Activated naive CD4-positive, alpha-beta T cell treated with anti-CD3 and anti-CD28 coated beads, Interleukin-2, amount 50 U/mL, for 16 hours (primary cell): Measurements from ENCODE around the gene SLC11A2.
"Not testable (repeated sequence)": the region's sequence is repeated elsewhere in the genome, so short reads cannot be mapped to it uniquely, and the experiment has no call there.

Source experiments
- DNase-seq: peaks from one replicate; pipeline ENCODE4 v3.0.0-alpha.2; 2020

SLC11A2 gene

DNA sequence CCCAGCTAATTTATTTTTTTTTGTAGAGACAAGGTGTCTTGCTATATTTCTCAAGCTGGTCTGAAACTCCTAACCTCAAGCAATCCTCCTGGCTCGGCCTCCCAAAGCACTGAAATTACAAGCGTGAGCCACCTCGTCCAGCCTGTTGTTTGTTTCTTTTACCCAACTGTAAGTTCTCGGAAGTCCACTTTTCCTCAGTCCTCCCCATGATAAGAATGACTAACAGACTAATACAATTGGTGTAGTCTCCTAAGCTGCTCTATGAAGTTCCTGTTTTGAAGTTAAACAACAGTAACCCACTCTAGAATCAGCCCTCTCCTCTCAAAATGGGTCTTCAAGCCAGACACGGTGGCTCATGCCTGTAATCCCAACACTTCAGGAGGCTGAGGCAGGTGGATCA is 37.3 kb downstream of the SLC11A2 start:
- no peak for DNase-seq

DNA sequence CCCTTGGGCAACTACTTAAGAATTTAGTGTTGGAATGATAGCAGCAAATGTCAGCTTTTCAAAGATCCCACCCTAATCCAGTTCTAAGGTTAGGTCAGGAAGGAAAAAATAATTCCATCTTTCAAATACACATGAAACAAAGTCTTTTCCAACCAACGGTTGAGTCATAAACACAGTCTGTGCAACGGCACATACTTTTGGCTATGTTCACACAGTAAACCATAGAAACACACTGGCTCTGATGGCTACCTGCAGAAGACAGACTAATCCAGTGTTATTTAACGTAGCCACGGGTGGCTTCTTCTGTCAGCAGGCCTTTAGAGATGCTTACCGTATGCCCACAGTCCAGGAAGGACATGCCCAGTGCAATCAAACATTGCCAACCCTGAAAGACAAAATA is 38.1 kb downstream of the SLC11A2 start:
- no peak for DNase-seq

DNA sequence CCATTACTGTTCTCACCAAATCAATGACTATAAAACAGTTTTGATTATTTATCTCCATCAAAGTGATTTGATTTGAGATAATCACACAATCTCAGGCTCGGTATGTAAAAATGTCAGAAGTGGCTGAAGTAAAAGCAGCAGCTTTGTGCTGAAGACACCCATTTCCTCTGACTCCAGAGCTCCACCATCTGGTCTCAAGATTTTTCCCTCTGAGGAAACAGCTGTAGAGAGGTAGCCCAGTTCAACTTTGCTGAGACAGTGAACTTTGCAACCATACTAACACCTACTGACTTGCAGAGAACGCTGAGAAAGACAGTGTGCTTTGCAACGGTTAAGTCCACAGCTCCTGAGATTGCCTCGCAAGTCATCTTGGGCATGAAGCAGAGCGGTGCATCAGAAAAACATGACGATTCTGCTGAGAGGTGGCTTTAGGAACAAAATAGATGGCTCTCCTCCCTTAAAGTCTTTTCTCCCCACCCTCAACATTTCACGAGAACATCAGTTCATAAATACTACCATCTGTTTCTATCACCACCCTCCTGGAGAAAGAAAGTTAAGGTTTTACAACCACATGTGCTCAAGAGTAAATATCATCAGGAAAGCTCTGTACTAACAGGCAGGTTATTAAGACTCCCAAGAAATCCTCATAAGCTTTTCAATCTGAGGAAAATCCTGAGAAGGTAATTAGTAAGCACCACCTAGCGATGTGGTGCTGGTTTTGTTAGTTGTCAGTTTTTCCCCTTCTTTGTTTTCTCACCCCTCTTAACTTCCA is 39.0 kb downstream of the SLC11A2 start:
- no peak for DNase-seq

DNA sequence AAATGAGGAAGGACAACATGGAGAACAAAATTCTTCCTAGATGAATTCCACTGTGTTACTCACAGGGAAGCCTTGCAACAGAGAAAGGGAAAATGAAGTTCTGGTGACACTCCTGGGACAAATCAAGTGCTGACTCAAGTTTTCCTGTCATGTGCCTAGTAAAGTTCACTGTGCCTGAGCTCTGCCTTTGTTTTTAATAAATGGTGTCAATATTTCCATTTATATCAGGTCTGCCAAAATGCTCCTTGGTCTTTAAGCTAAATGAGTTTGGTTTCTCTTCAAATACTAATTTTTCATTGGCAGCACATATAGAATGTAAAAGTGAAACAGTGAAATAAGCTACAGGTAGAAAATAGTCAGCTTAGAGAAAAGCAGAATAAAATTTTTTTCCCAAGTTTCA is 40.9 kb downstream of the SLC11A2 start:
- no peak for DNase-seq

DNA sequence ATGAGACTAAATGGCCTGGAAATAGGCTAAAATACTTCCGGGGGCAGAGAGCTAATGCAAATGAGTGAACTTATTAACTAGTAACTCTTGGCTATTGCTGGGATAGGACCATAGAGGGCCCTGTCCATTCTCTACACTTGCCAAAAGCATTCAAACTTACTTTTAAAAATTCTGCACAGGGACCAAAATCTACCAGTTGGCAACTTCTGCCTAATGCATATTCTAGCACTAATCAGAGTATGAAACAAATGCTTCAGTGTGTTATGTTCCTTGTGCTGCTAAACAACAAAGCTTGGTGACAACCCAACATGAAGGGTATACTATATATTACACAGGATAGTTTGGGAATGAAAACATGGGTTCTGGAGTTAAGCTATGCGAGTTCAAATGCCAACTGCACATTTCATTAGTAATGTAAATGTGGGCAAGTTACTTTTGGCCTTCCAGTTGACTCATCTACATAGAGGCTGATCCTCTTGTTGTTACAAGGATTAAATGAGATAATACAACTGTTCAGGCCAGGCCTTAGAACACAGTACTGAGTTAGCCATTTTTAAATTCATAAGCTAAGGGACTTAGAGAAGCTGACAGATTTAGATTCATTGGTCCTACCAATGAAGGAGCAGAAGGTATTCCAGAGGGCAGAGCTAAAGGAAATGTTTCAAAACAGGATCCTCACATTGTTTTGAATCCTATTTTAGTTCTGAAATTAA is 41.4 kb downstream of the SLC11A2 start:
- DNase-seq: no peak

DNA sequence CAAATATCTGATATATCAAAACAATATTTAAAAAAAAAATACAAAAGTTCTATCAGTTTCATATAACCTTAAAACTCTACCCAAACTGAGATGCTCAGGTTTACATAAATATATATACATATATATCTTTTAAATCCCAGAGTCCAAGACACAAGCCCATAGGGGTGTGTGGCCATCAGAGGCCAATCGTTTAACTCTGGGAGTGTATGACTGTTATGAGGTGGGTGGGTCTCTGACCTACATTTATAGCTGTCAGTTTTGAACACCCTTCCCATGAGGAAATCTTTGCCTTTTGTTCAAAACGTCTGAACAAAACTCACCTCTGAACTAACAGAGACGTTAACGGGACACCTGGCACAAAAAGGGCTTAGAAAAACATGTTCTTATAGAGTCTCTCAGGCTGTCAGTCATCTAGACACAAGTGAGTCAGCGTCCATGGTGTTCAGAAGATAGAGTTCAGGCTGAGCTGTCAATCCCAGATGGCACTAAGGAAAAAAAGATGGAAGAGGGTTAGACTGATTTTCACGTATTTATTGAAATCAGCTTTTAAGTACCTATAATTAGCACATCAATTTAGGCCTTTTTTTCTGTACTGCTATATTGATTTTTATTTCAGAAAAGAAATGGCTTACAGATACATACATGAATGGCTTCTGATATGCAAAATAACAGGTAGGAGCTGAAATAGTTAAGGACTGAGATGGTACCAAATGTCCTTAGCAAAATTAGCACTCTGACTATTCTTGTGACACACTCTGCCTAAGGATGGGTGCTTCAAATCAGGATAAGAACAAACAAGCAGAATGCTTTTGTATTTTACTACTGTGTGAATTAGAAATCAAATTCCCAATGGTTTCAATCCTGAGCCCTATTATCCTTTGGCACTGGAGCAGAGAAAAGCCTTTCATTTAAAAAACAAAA is 44.6 kb downstream of the SLC11A2 start:
- no peak for DNase-seq

DNA sequence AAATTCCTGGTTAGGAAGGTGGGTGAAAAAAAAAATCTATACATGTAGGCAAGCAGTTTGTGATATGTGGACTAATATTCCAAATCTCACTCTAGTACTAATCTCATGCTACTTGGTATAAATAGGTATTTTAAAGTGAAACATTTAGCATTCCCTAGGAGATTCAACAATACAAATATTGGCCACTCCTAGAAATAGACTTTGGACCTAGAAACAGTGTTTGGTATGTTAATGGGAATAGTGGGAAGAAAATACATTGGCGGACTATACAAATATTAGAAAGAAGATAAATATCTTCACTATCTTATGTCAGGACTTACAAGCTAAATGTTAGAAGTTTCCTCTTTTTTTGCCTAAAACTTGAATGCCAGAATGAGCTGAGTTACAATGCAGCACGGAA is 45.6 kb downstream of the SLC11A2 start:
- DNase-seq: no peak

DNA sequence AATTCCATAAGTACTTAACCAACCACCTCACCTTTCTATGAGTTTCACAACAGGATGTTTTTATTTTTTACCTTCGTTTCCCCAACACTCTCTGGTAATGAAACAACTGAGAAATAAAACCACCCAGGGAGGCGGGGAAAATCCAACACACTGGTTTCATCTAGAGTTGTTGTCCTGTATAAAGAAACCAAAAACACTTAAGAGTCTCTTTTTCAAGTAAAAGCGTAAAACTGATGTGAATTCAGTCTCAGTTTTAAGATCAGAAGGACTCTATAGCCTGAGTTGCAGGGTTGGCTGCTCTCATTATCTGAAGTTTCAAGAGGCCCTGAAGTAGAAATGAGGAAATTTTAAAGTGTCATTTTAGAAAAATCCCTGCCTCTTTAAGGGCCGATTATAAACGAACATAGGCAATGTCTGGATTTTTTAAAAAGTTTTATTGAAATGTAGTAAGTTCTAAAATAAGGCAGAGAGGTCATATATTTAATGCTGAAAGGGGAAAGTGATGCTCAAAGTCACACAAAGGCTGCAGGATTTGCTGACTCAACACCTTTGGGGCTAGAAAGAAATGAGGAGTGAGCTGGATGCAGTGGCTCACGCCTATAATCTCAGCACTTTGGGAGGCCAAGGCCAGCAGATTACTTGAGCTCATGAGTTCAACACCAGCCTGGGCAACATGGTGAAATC is 46.7 kb downstream of the SLC11A2 start:
- DNase-seq: peak; percentile 53

DNA sequence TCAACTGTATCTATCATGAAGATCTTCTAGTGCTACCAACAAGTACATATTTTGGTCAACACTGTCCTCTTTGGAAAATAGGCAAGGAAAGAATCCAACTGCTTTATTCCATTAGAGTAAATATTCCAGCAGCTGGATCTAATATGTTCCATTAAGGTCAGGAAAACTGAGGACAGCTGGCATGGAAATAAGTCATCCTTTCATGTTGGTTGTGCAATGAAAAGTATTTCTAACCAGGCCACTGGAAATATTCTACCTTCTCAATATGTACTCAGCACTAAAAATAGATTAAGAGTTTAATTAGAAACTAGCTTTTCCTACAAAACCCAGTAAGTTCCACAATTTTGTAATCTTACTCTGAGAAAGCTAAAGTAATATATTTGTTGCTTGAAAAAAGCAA is 54.2 kb downstream of the SLC11A2 start:
- no peak for DNase-seq

DNA sequence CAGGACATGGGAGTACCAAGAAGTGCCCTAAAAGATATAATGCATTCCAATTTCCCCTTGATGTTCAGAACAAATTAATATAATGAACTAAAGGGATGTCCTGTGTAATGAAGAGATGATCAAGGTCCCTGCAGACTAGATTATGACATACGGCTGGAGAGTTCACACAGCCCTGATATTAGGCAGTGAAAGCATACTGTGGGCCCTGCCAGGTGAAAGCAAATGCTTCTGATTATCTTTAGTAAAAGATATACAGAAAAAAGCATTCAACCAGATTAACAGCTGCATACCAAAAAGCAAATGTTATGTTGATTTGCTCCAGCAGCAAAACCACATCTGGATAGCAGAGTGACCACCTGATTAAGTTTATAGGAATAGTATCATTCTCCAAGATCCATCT is 61.8 kb downstream of the SLC11A2 start:
- DNase-seq: no peak

DNA sequence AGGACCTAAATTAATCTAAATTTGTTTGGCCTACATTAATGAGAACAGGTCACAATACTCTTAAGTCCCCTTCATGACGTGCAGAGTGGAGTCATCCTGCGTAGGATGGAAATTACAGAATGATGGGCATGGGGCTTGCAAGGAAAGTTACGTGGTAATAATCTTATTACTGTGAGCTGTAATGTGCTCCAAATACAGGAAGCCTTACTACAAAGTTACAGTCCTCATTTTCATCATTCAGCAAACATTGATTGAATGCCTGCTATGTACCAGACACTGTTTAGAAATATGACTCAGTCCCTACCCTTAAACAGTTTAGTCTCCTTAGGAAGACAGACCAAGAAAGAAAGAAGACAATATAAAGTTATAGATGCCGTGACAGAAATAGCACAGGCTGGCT is 64.5 kb downstream of the SLC11A2 start:
- DNase-seq: no peak

DNA sequence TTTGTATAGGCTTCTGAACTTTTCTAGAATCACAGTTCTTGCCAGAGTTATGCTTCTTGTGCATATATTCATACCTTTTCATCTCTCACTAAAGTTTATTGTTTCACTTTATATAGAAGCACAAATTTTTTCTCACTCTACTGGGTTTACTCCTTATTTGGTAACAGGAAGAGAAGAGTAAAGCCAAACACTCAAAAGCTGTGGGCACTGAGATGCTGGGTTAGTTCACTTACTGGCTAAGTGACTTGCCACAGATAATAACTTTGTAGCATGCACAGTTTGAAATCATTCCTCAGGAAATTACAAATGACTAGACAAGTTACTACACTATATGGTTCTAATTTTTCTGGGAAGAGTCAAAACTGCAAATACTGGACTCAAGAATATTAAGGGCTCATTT is 66.1 kb downstream of the SLC11A2 start:
- no peak for DNase-seq

DNA sequence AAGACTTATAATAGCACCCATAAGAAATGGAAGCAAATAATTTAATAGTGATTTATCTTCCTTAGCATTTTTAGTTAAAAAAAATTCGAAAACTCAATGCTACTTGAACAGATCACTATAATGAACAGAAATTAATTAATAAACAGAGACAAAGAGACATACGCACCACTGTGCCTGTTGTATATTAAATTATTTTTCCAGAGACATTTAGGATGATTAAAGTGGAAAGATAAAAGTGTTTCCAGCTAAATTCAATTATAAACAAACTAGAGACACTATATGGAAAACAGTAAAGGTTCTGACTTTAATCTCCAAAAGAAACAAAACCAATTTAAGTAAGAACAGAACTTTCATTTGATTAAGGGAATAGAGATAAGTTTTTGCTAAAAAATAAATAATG is 70.5 kb downstream of the SLC11A2 start:
- no peak for DNase-seq

DNA sequence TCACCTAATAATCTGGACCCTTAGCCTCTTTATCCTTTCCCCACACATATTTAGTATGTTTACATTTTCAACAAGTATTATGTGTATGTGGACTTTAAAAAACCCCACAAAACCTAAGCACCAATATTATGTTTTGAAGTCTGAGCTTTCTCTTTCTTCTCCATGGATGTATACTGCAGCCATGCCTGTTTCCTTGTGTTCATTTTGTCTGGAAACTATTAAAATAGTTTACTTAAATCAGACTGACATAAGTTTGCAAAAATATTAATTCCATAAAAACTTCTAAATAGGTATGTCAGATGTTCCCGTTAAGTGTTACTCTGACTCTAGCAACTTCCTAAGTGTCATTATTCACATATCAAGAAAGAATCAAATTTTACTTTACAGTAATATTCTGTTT is 70.9 kb downstream of the SLC11A2 start:
- DNase-seq: no peak

DNA sequence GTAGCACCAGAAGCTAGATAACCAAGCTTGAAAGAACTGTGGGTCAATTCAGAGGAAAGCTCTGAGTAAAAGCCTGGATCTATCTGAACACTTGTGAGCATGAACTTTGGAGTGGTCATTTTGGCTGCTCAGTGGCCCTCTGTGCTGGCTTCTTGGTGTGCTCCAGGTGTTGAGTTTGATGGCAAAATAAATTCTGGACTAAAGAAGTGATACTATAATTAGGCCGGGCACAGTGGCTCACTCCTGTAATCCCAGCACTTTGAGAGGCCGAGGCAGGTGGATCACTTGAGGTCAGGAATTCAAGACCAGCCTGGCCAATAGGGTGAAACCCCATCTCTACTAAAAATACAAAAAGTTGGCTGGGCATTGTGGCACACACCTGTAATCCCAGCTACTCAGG is 71.4 kb downstream of the SLC11A2 start:
- not testable (repeated sequence) for DNase-seq

DNA sequence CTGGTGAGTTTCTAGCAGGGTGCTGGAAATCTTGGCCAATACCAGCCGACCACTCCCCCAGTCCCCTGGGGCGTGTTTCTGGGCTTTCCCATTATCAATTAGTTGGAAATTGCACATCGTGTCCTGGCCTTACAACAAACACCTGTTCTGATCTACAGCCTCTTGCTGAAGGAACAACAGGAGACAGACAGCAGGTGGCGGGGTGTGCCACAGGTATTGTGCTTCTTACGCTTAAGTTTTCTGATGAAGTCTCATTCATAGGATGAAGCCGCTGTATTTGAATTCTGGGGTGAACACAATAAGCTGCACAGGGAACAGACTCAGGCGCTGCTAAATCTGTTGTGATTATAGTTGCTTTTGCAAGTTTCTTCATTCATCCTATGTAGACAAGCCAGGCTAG is 73.1 kb downstream of the SLC11A2 start:
- no peak for DNase-seq

DNA sequence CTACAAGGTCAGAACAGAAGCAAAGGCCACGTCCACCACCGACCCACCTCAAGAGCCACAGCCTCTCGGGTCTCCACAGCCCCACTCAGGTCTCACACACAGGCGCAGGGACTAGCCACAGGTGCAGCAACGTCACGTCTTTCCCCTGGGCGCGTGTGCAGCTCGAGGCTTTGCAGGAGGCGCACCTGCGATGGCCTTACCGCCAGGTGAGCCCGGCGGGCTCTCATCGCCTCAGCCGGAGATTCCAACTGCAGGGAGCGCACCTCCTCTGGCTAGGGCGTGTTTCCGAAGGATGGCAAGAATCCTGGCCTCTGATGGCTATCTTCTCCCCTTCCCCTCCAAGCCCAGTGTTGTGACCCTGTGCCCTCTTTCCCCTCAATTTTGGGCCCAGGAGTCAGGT is 73.7 kb downstream of the SLC11A2 start, which contains the start of gene HIGD1C:
Gene HIGD1C (plus strand): TSS at position 35 of the 400 bp plus-strand sequence. CDS start 1,455 bp downstream, outside the sequence.
- no peak for DNase-seq

DNA sequence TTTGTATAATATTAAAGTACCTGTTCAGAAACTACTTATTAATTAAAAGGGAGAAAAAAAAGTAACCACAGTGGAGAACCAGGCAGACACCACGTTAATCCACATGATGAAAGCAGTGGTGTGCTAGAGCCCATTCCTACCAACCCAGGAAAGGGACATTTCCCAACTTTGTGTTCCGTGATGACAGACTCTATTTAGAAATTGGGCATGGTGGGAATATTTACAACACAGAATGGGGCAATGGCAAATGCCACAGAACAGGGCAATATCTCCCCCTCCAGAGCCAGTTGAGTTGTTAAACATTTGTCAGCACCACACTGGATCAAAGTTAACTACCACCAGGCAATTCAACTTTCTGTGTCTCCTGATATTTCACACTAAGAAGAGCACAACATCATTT is 75.1 kb downstream of the SLC11A2 start:
- no peak for DNase-seq

DNA sequence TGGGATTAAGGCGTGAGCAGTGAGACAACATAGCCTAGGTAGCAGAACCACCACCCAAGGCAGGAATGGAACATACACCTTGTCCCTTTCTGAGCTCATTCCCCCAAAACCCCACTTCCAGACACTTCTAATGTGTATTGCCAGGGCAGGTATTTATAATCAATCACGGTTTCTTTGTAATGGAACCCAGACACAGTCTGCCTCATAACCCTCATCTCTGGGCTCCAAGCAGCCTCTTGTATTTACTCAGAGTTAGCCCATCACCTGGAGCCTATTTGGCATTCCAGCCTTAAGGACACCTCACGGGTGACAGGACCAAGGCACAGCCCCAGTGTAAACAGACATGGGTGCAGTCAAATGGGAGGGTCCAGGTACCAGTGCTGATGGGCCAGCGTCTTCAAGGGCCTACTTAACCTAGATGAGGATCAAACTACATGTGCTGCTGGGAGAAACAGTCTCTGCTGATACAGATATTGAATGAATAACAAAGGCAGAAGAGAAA is 76.3 kb downstream of the SLC11A2 start:
- DNase-seq: no peak

DNA sequence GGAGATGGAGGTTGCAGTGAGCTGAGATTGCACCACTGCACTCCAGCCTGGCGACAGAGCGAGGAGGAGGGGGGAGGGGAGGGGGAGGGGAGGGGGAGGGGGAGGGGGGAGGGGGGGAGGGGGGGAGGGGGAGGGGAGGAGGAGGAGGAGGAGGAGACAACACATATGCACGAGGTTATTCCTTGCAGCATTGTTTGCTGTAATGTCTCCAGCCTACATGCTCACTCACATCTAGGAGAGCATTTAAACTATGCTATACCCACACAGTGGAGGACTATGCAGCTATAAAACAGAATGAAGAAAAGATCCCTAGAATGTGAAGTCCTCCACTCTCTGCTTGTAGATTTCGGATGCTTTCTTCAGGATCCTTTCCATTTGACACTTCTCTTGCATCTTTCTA is 77.4 kb downstream of the SLC11A2 start:
- no peak for DNase-seq

DNA sequence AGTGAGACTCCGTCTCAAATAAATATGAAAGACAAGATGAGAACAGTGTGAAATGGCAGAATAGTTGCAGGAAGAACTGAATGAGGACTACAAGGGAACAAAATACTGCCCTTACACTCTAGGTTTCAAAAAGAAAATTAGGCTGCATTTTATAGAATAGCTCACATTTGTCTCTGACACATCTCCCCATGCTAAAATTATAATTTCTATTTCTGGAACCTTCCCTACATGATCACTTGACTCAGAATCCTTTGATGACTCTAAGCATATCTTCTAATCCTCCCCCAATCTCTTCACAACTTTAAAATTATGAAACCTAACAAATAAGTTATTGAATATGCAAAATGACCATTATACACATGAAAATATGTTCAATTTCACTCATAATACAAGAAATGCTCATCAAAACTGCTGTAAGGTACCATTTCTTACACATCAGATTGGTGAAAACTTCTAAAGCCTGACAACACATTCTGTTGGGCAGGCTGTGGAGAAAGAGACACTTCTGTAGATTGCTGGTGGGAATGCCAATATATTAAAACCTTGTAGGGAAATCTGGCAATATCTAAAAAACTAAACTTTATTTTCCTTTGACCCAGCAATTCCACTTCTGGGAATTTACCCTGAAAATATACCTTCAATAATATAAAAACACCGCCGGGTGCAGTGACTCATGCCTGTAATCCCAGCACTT is 78.1 kb downstream of the SLC11A2 start:
- no peak for DNase-seq

DNA sequence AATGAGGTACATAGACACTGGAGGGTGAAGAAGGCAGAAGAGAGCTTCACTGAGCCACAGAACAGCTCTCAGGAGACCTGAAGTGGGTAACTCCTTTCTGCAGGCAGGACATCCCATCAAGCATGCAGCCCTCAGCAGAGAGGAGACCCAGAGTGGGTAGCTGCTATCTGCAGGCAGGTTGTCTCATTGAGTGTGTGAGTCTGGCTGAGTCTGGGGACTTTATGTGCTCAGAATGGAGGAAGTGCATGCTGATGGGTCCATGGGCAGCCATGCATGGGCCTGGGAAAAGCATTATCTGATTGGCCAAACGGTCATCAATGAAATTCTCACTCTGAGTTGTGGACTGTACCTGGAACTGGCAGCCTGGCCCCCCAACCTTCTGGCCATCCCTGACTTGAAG is 88.5 kb downstream of the SLC11A2 start:
- no peak for DNase-seq
